Measurements from ENCODE around the gene C9orf50.

DNA sequence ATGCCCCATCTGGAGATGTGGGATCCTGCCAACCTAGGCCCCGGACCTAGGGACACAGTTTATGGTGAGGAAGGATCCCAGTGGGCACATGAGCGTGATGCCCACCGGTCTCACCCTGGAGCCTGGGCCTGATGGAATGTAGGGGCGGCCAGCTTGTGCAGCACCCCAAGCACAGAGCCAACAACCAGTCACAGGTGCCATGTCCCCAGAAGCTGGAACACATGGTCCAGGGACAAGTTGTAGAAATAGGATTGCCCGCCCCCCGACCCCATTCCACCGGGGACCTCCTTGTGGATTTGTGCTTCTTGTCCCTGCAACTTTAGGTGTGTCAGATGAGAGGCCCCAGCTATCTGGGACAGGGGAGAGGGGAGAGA lies 48.9 kb downstream of the C9orf50 start:
- TF ChIP-seq, protein P1, sequence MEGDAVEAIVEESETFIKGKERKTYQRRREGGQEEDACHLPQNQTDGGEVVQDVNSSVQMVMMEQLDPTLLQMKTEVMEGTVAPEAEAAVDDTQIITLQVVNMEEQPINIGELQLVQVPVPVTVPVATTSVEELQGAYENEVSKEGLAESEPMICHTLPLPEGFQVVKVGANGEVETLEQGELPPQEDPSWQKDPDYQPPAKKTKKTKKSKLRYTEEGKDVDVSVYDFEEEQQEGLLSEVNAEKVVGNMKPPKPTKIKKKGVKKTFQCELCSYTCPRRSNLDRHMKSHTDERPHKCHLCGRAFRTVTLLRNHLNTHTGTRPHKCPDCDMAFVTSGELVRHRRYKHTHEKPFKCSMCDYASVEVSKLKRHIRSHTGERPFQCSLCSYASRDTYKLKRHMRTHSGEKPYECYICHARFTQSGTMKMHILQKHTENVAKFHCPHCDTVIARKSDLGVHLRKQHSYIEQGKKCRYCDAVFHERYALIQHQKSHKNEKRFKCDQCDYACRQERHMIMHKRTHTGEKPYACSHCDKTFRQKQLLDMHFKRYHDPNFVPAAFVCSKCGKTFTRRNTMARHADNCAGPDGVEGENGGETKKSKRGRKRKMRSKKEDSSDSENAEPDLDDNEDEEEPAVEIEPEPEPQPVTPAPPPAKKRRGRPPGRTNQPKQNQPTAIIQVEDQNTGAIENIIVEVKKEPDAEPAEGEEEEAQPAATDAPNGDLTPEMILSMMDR (IDR thresholded peaks at IDR 0.05): no peak
- TF ChIP-seq POLR2A (IDR thresholded peaks at IDR 0.05) (no peak), POLR2AphosphoS5 (IDR thresholded peaks at IDR 0.05) (no peak)
